ENCODE measurements around the gene SRP72.
A peak's percentile ranks its signal among the peaks of the same experiment; 100 is the strongest.
"Not testable (repeated sequence)": the region's sequence is repeated elsewhere in the genome, so short reads cannot be mapped to it uniquely, and the experiment has no call there.

SRP72 gene

GRCh38 chr4:56467284-56468096 is at the start of gene SRP72:
Gene SRP72, plus strand, starts transcription at chr4:56467617. Its CDS starts 19 bp downstream, at chr4:56467636.
- FAIRE-seq: no peak

DNA sequence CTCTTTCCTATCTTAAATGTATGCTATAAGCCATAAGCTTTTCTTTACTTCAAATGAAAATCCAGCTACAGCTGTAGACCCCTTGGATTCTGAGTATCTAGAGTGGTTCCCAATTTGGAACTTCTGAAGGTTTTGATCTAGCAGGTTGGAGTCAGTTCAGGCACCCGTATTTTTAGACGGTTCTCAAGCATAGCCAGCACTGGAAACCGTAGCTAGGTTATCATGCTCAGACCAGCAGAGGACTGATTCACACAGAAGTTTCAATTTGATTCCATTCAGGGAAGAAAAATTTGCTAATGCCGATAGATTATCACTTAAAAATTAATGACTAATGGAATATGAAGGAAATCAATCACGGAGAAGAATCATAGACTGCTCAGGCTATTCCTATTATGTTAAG is 43.2 kb upstream of the SRP72 start:
- FAIRE-seq: no peak

DNA sequence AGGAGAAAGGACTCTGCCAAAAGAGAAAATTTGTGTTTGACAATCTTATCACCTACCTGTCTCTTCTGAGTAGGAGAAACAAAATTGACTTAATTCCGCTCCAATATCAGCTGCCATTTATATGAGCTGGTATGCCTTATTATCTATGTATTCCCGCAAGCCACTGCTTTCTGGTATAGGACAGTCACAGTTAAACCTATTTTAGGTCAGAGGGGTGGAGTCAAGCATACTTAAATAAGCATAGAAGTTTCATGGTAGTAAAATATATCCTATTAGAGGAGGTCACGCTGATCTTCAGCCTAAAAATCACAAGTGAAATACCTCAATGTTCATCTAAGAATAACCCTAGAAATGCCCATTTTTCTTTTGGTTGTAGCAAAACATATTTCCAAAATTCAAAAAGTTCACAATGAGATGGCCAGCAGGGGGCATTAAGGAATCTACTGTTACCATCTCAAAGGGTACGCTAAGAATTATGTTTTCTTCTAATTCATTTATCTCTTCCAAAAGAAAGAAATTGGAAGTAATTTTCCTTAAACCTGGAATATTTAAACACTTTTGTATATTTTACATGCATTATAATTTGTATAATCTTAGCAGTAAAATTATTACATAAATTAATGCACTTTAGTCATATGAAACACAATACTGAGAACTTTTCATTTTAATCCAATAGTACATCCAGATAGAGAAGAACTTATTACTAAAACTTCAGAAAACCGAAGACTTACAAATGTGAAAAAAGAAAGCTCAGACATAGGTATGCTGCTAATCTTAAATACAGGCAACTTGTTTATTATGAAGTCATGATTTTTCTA is 42.5 kb upstream of the SRP72 start:
- peak; percentile 90 for FAIRE-seq

GRCh38 chr4:56425518-56425917 is 41.9 kb upstream of the SRP72 start:
- no peak for FAIRE-seq

DNA sequence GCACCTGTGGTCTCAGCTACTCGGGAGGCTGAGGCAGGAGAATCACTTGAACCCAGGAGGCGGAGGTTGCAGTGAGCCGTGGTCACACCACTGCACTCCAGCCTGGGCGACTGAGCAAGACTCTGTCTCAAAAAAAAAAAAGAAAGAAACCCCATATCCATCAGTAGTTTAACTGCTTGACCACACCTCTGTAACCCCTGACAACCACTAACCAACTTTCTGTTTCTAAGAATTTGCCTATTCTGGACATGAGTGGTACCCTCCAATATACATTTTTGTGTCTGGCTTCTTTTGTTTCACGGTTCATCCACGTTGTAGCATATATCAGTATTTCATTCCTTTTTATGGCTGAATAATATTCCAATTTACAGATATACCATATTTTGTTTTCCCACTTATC is 41.1 kb upstream of the SRP72 start:
- no peak for FAIRE-seq

DNA sequence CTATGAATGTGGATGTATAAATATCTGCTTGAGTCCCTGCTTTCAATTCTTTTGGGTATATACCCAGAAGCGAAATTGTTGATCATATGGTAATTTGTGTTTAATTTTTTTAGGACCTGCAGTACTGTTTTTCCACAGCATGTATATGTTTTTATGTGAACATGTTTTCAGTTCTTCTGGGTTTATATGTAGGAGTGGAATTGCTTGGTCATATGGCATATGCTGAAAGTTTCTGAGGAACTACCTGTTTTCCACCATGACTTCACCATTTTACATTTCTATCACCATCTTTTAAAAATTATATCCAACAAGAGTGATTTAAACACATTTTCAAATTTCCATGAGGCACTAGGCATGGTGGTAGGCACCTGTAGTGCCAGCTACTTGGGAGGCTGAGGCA is 40.2 kb upstream of the SRP72 start:
- no peak for FAIRE-seq

DNA sequence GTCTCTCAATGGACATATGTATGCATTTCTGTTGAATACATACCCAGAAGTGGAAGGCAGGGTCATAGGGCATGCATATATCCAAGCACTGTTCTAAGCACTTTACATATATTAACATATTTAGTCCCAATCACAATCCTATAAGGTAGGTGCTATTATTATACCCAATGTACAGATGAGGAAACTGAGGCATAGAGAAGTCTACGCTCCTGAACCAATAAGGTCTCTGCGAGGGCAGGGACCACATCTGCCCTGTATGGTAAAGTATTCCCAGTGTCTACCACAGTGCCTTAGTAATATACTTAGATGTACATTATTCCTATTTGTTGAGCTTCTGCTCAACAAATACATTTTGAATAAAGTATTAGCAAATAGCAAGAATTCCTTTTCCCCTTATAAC is 37.2 kb upstream of the SRP72 start:
- no peak for FAIRE-seq

- no peak for FAIRE-seq
Observed at GRCh38 chr4:56433280-56433679, 34.1 kb upstream of the SRP72 start.

- no peak for FAIRE-seq
Observed at GRCh38 chr4:56434599-56435139, 32.7 kb upstream of the SRP72 start.

- peak; percentile 5 for FAIRE-seq
Observed at GRCh38 chr4:56435140-56435926, 32.1 kb upstream of the SRP72 start, which contains the start of gene PPAT. Gene PPAT, minus strand, starts transcription at chr4:56435615. Its CDS starts 138 bp downstream, at chr4:56435477.

DNA sequence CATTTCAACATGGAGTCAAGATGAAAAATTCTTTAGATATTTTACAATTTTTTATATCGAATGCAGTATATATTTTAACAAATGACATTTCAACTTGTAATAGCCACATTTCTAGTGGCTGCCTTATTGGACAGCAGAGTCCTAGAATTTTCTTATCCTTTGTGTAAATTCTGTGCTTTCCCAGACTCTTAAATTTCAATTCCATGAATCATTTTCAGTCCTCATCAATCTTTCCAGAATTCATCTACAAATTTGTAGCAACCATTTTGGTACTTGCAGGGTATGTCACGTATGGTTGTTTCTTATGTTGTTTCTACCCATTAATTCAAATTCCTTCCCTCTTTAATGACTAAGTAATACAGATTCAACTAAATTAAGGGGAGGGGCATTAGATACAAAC is 28.7 kb upstream of the SRP72 start:
- FAIRE-seq: no peak

DNA sequence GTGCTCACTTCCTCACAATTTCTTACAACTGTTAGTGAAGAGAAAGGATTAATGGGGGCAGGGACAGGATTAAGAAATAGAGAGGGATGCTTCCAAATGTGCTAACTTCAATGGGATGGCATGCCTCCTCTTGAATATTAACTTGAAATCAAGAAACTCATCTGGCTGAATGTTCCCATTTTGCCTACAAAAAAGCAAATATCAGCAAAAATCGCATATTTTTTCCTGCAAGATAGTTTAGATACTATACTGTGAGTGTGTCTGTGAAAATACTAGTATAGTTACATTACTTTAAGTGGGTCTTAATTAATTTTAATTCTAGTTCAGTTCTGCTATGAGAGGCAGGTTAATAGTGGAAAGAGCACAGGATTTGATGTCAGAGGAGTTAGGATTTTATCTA is 26.4 kb upstream of the SRP72 start:
- no peak for FAIRE-seq

- no peak for FAIRE-seq
Observed at GRCh38 chr4:56444719-56445118, 22.7 kb upstream of the SRP72 start.

- no peak for FAIRE-seq
Observed at GRCh38 chr4:56445699-56446098, 21.7 kb upstream of the SRP72 start.

DNA sequence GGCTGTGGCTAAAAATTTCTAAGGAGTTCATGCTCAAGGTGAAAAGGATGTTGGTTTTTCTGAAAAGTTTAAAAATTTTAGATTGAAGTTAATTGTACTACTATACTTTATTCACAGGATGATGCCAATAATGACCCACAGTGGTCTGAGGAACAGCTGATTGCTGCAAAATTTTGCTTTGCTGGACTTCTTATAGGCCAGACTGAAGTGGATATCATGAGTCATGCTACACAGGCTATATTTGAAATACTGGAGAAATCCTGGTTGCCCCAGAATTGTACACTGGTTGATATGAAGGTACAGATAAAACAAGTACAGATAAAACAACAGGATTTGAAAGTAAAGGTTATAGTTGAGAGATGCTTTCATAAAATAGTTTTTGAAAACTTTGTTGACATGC is 19.1 kb upstream of the SRP72 start:
- FAIRE-seq: no peak

GRCh38 chr4:56449475-56449874 is 17.9 kb upstream of the SRP72 start:
- not testable (repeated sequence) for FAIRE-seq

GRCh38 chr4:56450342-56450741 is 17.1 kb upstream of the SRP72 start:
- no peak for FAIRE-seq

DNA sequence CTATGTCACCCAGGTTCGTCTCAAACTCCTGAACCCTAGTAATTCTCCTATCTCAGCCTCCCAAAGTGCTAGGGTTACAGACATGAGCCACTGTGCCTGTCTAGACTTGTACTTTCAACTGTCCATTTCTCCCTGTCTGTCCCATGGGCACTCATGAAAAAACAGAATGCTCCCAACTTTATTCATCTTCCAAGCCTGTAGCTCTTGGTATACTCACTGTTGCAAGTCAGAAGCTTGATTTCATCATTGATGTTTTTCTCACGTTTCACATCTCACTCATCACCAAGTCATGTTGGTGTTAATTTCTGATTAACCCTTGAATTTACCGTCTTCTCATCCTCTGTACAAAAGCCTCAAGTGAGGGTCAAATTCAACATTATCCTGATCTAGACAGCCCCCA is 7.3 kb upstream of the SRP72 start:
- FAIRE-seq: no peak

DNA sequence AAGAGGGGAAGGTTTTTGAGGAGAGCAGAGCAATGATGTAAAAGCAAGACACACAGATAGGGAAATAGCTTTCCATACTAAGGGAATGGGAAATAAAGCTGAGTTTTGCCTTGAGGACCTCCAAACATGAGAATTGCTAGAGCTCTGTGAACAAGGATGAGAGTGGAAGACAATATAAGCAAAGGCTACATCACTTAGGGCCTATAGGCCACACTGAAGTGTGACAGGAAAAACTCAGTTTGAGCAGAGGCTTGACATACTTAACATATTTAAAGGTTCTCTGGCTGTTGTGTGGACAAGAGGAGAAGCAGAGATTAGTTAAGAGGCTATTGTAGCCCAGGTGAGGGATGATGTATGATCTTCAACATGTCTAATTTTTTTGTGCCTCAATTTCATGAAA is 5.3 kb upstream of the SRP72 start:
- FAIRE-seq: no peak

- no peak for FAIRE-seq
Observed at GRCh38 chr4:56463711-56464110, 3.7 kb upstream of the SRP72 start.

DNA sequence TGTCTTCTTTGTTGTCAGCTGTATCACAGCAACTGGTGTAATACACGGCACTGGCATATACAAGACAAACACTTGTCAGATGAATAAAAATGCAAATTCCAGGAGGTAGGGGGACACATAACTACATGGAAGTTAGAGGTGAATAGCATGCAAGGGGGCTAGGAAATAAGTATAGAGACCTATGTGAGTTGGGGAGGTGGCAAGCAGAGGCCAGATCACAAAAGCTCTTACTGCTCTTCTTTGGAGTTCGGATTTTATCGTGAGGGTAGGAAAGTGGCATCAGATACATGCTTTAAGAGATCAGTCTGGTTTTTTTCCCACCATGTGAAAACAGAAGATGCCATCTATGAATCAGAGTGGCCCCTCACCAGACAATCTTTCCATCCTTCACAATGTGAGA is 2.8 kb upstream of the SRP72 start:
- FAIRE-seq: no peak

DNA sequence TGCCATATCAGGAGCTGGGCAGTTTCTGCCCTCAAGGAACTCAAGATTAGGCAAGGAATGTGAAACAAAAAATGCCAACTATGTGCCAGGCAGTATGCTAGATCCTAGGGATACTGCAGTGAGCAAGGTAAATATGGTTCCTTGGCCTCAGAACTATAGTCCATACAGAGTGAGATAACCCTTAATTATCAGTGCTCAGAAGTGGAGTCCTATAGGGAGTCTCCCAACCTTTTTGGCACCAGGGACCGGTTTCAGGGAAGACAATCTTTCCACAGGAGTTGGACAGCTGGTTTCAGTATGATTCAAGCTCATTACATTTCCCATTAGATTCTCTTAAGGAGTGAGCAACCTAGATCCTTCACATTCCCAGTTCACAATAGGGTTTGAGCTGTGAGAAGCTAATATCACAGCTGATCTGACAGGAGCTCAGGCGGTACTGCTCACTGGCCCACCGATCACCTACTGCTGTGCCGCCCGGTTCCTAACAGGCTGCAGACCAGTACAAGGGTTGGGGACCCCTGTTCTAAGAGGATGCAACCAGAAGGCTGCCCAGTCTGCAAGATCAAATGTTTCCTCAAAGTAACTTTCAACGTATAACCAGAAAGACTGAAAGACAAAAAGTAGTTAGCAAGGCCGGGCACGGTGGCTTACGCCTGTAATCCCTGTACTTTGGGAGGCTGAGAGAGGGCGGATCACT is 1.7 kb upstream of the SRP72 start:
- FAIRE-seq: no peak
